EH (cell line): ENCODE measurements around the gene GFOD1.
"Not testable (repeated sequence)": the region's sequence is repeated elsewhere in the genome, so short reads cannot be mapped to it uniquely, and the experiment has no call there.

Source experiments
- DNase-seq: peaks from one replicate; pipeline ENCODE4 v3.0.0-alpha.2; 2015; ENCODE audit warnings: low read depth

GFOD1 gene

DNA sequence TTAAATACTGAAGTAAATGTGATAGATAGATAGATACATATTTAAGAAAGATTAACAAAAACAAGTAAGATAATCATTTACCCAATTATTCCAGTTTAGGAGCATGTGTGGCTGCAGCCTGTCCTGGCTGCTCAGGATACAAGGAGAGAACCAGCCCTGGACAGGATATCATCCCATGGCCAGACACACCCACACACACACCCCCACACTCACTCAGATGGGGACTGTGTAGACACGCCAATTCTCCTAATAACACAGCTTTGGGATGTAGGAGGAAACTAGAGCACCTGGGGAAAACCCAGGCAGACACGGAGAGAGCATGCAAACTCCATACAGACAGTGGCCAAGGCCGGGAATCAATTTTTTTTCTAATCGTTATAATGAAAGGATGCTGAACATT, 45.6 kb downstream of the GFOD1 start:
- DNase-seq: no peak

DNA sequence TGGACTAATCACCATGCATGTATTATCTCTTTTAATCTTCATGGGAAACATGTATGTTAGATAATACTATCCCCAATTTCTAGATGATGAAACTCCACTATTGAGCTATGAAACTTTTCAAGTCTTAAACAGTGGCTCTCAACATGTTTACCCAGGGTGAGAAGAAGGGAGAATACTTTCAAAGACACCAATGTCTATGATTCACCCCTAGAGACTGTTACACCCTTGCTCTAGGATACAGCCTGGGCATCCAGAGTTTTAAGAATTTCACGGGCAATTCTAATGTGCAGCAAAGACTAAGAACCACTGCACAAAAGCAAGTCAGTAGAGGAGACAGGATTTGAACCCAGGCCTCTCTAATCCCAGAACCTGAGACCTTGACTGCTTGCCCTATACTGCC, 47.8 kb downstream of the GFOD1 start:
- no peak for DNase-seq

- no peak for DNase-seq
These were observed 49.3 kb downstream of the GFOD1 start for GRCh38 chr6:13438126-13438525.

DNA sequence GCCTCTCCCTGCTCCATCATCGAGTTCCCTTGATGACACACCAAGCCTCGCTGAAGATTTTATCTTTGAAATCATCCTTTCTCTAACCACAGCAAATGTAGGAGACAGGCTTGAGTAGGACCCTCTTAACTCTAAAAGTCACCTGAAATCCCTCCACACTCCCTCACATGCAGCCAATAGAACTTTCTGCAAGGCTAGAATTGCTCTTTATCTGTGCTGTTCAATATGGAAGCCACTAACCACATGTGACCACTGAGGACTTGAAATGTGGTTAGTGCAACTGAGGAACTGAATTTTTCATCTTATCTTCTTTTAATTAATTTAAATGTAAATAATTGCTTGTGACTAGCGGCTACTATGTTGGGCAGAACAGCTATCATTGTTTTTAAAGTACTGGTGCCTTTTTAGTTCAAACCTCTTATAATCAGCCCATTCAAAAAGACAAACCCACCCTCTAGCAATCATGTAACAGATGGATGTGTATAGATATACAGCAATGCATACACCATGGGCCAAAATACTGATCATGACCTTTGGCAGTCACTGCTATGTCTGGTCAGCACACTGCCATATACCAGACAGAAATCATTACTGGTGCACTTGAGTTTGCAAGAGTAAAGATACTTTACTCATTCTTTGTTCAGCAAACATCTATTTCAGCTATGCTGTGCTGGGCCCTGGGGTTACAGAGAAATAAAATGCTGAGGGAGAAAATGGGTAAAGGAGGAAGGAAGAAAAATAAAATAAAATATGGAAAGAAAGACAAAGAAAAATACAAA, 50.0 kb downstream of the GFOD1 start:
- no peak for DNase-seq

DNA sequence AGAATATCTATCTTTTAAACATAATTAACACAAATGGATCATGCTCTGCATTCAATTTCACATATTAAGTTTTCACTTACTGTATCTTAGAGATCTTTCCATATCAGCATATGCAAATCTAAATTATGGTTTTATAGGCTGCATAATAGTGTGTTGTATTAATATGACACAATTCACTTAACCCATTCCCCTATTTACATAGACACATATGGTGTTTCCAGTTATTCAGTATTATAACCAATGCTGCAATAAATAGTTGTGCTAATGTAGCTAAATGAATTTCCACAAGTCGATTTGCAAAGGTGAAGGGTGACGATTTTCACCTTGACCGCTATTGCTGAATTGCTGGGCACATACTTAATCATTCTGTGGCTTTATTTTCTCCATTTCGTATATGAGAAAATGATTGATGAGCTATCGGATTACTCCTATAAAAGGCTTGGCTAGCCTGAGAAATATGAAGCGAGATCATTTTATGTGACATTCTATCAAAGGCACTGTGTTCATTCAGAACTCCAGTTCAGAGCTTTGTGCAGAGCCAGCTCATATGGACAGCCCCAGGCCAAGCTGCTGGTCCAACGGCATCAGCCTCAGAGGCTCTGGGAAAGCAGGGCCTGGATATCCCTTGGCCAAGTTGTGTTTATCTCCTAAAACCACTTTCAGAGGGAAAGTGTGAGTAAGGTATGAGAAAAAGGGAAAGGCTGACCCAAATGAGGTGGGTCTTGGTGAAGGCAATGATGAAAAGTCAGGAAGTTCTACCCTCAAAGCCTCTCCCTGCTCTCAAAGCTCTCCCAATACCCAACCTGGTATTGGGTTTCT, 50.8 kb downstream of the GFOD1 start:
- no peak for DNase-seq

DNA sequence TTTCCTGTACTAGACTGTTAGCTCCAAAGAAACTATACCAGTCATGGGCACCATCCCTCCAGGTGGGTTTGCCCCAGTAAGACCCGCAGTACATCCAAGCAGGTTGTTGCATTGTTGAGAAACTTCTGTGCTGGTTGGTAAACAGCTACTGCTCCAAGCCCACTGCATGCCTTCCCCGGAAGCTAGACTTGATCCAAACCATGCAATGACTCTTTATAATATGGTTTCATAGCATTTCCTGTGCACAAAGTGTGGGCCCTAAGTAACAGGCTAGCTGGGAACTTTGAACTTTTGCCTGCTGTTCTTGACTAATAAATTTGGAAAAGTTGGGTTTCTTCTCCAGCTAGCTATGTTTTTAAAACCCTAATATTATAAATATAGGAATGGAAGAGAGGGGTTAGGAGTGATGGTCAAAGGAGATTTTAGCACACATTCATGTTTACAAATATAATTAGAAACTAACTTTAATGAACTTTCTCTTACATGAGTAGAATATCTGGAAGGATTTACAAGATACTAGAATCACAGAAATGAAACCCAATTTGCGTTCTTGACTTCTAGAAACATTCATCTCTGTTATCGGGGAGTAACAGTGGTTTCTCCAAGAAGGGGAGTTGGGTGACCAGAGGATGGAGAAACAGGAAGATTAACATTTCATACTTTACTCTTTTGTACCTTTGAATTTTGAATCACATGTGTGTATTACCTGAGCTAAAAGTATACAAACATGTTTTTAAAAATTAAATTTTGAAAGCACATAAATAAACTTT, 51.7 kb downstream of the GFOD1 start:
- DNase-seq: no peak

- DNase-seq: no peak
These were observed 52.6 kb downstream of the GFOD1 start for GRCh38 chr6:13434777-13435176.

- not testable (repeated sequence) for DNase-seq
These were observed 53.1 kb downstream of the GFOD1 start for GRCh38 chr6:13434135-13434775.

DNA sequence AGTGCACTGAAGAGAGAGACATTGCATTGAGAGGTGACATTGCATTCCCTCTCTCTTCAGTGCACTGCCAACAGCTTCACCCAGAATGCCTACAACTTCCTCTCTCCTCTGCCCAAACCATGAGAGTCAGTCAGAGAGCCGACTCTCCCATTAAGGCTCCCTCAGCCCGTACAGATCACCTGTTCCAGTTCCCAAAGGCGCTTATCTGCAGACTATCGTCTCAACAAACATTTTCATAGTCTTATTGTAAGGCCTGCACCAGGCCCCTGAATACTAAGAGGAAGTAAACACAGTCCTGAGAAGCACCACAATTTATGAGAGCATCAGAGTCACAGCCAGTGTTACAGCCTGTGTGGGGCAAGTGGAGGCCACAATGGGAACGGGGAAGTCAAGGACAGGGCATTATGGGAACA, 53.7 kb downstream of the GFOD1 start:
- no peak for DNase-seq

- DNase-seq: no peak
These were observed 54.7 kb downstream of the GFOD1 start for GRCh38 chr6:13432526-13433184.

DNA sequence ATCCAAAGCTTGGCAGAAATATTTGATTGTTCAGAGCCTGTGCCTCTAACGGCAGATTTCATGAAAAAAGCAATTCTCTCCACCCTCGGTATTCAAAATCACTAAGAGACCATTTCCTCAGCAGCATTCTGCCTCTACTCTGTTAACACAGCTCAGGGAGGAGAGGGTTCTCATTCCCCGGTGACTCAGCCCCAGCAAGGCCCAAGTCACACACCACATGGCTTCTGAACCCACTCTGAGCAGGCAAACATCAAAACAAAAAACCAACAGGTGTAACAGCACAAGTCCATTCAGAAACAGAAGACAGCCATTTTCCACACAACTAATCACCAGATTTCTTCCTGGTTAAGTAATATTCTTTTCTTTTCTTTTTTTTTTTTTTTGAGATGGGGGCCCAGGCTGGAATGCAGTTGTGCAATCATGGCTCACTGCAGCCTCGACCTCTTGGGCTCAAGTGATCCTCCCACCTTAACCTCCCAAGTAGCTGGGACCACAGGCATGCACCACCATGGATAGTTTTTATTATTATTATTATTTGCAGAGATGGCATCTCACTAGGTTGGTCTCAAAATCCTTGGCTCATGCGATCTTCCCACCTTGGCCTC, 55.4 kb downstream of the GFOD1 start:
- DNase-seq: no peak

GRCh38 chr6:13431059-13431656, 56.2 kb downstream of the GFOD1 start:
- no peak for DNase-seq

DNA sequence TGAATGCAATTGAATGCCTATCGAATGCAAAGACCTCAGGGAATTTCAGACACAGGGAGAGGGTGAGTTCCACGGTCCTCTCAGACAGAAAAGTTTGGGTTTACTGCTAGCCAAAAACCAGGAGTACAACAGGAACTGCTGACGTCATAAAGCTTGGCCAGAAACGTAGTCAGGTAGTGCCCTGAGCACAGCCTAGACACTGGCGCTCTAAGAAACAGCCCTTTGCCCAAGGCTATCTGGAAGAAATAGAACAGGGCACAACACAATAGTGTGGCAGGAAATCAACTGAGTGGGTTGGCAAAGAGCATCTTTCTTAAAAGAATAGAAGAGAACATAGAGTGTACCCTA, 58.0 kb downstream of the GFOD1 start:
- no peak for DNase-seq

DNA sequence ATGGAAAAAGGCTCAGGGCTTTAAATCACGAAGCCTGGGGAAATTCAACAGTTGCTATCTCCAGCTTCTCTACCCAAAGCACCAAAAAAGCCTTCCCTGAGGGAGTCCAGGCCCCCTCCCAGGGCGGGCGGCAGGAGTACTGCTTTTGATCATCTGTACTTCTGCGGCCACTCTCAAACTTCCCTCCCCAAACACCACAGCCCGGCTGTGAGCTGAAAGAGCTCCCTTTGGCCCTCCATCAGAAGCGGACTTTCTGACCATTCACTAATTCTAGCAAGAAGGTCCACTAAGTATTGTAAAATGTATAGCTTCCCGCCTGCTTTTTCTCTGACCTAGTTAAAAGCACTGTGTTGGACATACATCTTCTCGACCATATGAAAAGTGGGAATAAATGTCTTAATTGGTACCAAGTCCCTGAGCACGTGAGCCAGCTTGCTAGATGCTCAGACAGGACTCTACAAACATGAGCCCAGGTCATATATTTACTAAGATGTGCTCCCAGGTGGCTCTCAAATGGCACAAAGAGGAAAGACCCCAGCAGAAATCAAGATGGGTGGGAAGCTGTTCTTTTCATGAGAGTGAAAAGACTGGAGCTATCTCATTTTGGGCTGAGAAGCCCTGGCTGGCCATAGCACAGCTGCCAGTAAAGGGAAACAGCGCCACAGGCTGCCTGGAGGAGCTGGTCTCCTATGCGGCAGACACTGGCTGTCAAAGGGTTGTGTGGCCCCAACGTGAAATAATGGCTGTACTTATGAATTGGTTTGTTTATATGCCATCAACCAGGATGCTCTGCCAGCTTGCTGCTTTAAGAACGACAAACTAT, 58.6 kb downstream of the GFOD1 start:
- no peak for DNase-seq

GRCh38 chr6:13427801-13428582, 59.4 kb downstream of the GFOD1 start:
- no peak for DNase-seq

GRCh38 chr6:13427316-13427715, 60.1 kb downstream of the GFOD1 start:
- no peak for DNase-seq

GRCh38 chr6:13425943-13426931, 61.2 kb downstream of the GFOD1 start:
- peak; percentile 37 for DNase-seq
